ENCODE measurements around the gene CPA1.

The CPA1 gene

GRCh38 chr7:130356121-130356875 is 24.0 kb upstream of the CPA1 start:
- no peak for DNase-seq

- DNase-seq: no peak
Measured at GRCh38 chr7:130356876-130357611, 23.2 kb upstream of the CPA1 start.

GRCh38 chr7:130358471-130358870 is 21.8 kb upstream of the CPA1 start:
- no peak for DNase-seq

GRCh38 chr7:130359276-130359857 is 20.9 kb upstream of the CPA1 start:
- no peak for DNase-seq

GRCh38 chr7:130360518-130360917 is 19.8 kb upstream of the CPA1 start:
- no peak for DNase-seq

GRCh38 chr7:130361681-130362080 is 18.6 kb upstream of the CPA1 start:
- no peak for DNase-seq

GRCh38 chr7:130362251-130362816 is 18.0 kb upstream of the CPA1 start:
- no peak for DNase-seq

- DNase-seq: no peak
Measured at GRCh38 chr7:130363026-130363847, 17.1 kb upstream of the CPA1 start.

GRCh38 chr7:130364451-130364850 is 15.8 kb upstream of the CPA1 start:
- no peak for DNase-seq

GRCh38 chr7:130365088-130365487 is 15.2 kb upstream of the CPA1 start:
- no peak for DNase-seq

GRCh38 chr7:130365511-130366441 is 14.5 kb upstream of the CPA1 start:
- no peak for DNase-seq

GRCh38 chr7:130366564-130366963 is 13.7 kb upstream of the CPA1 start:
- no peak for DNase-seq

GRCh38 chr7:130367088-130367755 is 13.1 kb upstream of the CPA1 start:
- DNase-seq: no peak

GRCh38 chr7:130367836-130368746 is 12.2 kb upstream of the CPA1 start:
- no peak for DNase-seq

- DNase-seq: no peak
Measured at GRCh38 chr7:130369110-130369711, 11.1 kb upstream of the CPA1 start.

GRCh38 chr7:130369831-130370550 is 10.3 kb upstream of the CPA1 start:
- DNase-seq: no peak

GRCh38 chr7:130371046-130371445 is 9.2 kb upstream of the CPA1 start:
- DNase-seq: no peak

GRCh38 chr7:130372402-130373165 is 7.7 kb upstream of the CPA1 start:
- DNase-seq: no peak
